Coronary artery (tissue), 2 donors: ENCODE data around the gene LRRC3C.

Experiments used
- DNase-seq: peaks from one replicate; pipeline ENCODE4 v3.0.0-alpha.2; 2017; ENCODE audit warnings: low spot score
- H3K27ac ChIP-seq, 2 donors: fragments of 200-600 bp; sonication (generic); one replicate each; pipeline ENCODE4 v1.5.1; 2016 to 2019
- H3K4me3 ChIP-seq: fragments of 200-600 bp; sonication (generic); 2 replicates; pipeline ENCODE4 v1.5.1; 2016; ENCODE audit warnings: mild to moderate bottlenecking, moderate library complexity
- TF ChIP-seq, protein P1 (sequence below): fragments of 200-600 bp; sonication (generic); IDR thresholded peaks from one replicate; pipeline ENCODE4 v1.5.1; 2019; ENCODE audit warnings: antibody characterized with exemption

Gene LRRC3C

DNA sequence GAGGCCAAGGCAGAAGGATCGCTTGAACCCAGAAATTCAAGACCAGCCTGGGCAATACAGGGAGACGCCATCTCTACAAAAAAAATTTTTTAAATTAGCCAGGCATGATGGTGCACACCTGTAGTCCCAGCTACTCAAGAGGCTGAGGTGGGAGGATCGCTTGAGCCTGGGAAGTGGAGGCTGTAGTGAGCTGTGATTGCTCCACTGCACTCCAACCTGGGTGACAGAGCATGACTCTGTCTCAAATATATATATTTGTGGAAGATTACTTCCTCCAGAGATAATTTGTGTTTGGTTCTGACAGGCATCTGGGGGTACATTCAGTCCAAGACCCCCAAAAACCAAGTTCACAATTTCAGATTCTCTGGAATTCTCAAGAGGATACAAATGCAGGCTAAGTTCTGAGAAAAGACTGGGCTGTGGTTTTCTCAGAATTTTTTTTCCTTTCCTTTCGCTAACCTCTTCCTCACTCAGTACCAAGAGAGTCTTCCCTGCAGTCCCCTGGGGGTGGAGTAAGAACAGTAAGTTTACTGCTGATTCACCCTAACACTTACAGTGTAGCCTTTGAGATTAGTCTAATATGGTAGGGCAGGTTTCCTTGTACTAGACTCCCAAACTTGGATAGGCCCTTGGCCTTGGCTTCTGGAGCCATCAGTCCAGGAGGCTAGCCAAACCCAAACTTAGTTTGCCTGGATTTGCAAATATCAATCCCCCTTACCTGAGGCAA lies 24.2 kb upstream of the LRRC3C start:
- DNase-seq: no peak
- TF ChIP-seq, protein P1, sequence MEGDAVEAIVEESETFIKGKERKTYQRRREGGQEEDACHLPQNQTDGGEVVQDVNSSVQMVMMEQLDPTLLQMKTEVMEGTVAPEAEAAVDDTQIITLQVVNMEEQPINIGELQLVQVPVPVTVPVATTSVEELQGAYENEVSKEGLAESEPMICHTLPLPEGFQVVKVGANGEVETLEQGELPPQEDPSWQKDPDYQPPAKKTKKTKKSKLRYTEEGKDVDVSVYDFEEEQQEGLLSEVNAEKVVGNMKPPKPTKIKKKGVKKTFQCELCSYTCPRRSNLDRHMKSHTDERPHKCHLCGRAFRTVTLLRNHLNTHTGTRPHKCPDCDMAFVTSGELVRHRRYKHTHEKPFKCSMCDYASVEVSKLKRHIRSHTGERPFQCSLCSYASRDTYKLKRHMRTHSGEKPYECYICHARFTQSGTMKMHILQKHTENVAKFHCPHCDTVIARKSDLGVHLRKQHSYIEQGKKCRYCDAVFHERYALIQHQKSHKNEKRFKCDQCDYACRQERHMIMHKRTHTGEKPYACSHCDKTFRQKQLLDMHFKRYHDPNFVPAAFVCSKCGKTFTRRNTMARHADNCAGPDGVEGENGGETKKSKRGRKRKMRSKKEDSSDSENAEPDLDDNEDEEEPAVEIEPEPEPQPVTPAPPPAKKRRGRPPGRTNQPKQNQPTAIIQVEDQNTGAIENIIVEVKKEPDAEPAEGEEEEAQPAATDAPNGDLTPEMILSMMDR: no peak
- Histone ChIP-seq H3K27ac (no peak overlapping the region), H3K4me3 (no peak overlapping the region)

DNA sequence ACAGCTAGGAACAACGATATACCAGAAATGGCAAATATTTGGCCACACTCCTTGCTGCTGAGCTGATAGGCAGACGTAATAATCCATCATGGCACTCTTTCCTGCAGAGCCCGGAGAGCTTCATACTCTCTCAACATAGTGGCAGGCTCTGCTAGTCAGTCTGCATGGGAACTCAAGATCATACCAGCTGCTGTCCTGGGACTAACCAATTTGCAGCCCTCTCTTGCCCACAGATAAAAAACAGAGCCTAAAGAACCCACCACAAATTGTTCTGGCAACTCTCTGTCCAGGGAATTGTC lies 22.6 kb upstream of the LRRC3C start:
- Histone ChIP-seq H3K27ac (no peak overlapping the region), H3K4me3 (no peak overlapping the region)
- DNase-seq: no peak
- TF ChIP-seq, protein P1: no peak

DNA sequence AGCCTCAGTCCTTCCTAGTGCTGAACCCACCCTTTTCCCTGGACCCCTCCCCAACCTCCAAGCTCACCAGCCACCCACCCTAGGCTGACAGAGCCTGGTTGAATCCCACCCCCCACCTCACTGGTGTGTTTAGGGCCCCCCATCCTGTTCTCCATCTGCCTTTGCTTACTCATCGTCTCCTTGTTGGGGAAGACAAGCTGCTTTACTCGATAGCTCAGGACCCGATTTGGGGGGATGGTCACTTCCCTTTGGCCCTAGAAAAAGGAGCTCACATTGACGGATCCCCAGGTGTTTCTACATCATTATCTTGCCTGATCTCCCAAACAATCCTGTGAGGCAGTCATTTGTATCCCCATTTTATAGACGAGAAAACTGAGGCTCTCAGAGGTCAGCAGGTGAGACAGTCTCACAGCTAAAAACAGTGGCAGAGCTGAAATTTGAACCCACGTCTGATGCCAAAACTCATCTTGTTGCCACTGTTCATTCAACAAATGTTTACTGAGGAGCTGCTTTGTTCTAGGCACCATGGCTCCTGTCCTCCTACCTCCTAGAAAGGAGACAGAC lies 18.7 kb upstream of the LRRC3C start:
- no peak for DNase-seq
- Histone ChIP-seq H3K27ac (no peak overlapping the region), H3K4me3 (no peak overlapping the region)
- TF ChIP-seq, protein P1: no peak

GRCh38 chr17:39913989-39914388 lies 13.5 kb upstream of the LRRC3C start:
- no peak overlapping the region for H3K27ac ChIP-seq
- TF ChIP-seq, protein P1: no peak
- DNase-seq: no peak
- no peak overlapping the region for H3K4me3 ChIP-seq

DNA sequence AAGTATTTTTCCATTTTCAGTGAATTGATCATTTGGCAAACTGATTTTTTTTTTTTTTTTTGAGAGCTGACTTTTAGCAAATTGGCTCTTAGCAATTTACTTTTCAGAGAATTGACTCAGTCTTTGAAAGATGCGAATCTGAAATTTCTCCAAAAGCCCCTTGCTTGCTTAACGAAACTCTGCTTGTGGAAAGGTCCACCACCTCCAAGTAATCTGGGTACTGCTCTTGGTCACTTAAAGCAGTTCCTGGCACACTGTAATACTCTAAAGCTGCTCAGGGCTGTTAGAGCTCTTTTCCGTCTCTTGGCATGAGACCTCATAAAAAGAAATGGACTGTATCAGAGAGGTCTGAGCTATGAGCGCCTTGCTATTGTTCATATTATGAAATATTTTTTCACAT lies 12.0 kb upstream of the LRRC3C start:
- no peak for DNase-seq
- H3K27ac ChIP-seq: no peak overlapping the region
- H3K4me3 ChIP-seq: no peak overlapping the region

GRCh38 chr17:39916918-39917317 lies 10.6 kb upstream of the LRRC3C start:
- no peak for DNase-seq
- H3K27ac ChIP-seq: no peak overlapping the region
- H3K4me3 ChIP-seq: no peak overlapping the region
- TF ChIP-seq, protein P1: no peak

More for the DNA sequence above, 12.0 kb upstream of the LRRC3C start:
- TF ChIP-seq, protein P1: no peak

DNA sequence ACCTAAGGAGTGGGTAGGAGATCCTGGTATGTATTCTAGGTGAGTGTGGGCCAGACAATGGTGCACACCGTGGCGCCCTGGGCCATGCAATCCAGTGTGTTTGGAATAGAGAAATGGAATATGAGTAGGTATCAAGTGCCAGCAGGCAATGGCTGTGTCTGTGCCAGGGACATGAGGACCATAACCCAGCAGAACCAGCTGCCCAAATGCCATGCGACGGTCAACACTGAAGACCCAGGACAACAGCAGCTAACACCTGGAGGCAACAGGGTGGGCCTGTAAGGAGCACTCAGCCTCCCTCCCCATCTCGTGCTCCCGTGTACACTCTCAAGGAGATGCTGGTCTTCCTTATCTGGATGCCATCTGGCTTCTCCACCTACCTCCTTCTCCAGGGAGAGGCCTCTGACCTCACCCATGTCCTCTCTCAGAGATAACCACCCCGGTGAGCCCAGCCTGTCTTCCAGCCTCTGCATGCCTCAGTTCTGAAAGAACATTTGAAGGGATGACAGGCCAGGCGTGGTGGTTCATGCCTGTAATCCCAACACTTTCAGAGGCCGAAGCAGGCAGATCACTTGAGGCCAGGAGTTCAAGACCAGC lies 8.3 kb upstream of the LRRC3C start:
- TF ChIP-seq, protein P1: no peak
- DNase-seq: no peak
- H3K27ac ChIP-seq: no peak overlapping the region

More for the DNA sequence above, 8.3 kb upstream of the LRRC3C start:
- no peak overlapping the region for H3K4me3 ChIP-seq
